ENCODE data around the gene SAP30BP. TPM values are rescaled to one million over a fixed set of nuclear protein-coding genes. Genes with fewer than 3 reads are reported as not detected.

SAP30BP gene
- total and polyA plus RNA-seq, 2 experiments from 2014 or later = 44.9 to 97.9 TPM

GRCh38 chr17:75665981-75666380, 1.2 kb upstream of the SAP30BP start:
- peaks cover 21% of the 10 kb centered on the region for H3K36me3 ChIP-seq (ENCODE audit: insufficient read depth)
- TF ChIP-seq ZNF331 (CRISPR knock-in tag; IDR thresholded peaks at IDR 0.05; ENCODE audit: low read depth) = no peak
- no peak for TF ChIP-seq NANOG (IDR thresholded peaks at IDR 0.05; ENCODE audit: borderline replicate concordance)
- TF ChIP-seq JUNB (IDR thresholded peaks at IDR 0.05; ENCODE audit: unreplicated experiment) = no peak
- TF ChIP-seq EZH2phosphoT487 (IDR thresholded peaks at IDR 0.05; ENCODE audit: unreplicated experiment) = no peak
- no peak for TF ChIP-seq POLR2AphosphoS5 (IDR thresholded peaks at IDR 0.05; ENCODE audit: low read depth)
- no peak for TF ChIP-seq STAT1 (IDR thresholded peaks at IDR 0.05; ENCODE audit: unreplicated experiment)
- no peak for TF ChIP-seq ZNF114 (CRISPR knock-in tag; IDR thresholded peaks at IDR 0.05)
- no peak for TF ChIP-seq CTCF (conservative IDR thresholded peaks at IDR 0.05; ENCODE audit: low read depth in 2 of 2)
- TF ChIP-seq REST (IDR thresholded peaks at IDR 0.05; ENCODE audit: unreplicated experiment) = no peak
- TF ChIP-seq ETS1 (IDR thresholded peaks at IDR 0.05) = no peak
- no peak for TF ChIP-seq CREB1 (CRISPR knock-in tag; IDR thresholded peaks at IDR 0.05; ENCODE audit: low read depth)
- TF ChIP-seq EZH2 (IDR thresholded peaks at IDR 0.05; ENCODE audit: low read depth, unreplicated experiment) = no peak
- TF ChIP-seq ZNF462 (CRISPR knock-in tag; IDR thresholded peaks at IDR 0.05) = no peak
- ATAC-seq = no peak
- no peak overlapping the region for H2AFZ ChIP-seq
- Mint-ChIP-seq H3K4me3 (no peak overlapping the region), H3K36me3 (ENCODE audit: low read depth) (peaks cover 38% of the 10 kb centered on the region), H3K9me3 (no peaks in the 10 kb centered on the region), H3K27ac (no peak overlapping the region; the same call in 1 of the 2 replicates), H3K4me1 (peaks cover 10% of the 10 kb centered on the region), H3K27me3 (ENCODE audit: insufficient read depth, low read depth, poor library complexity) (no peaks in the 10 kb centered on the region)
- peaks cover 57% of the 10 kb centered on the region for H3K79me2 ChIP-seq (replicated peaks; ENCODE audit: insufficient read depth)
- DNase-seq (ENCODE audit: low spot score) = no peak
- H3K4me1 ChIP-seq (ENCODE audit: insufficient read depth) = peaks cover 14% of the 10 kb centered on the region
- H3K4me2 ChIP-seq = peak overlapping the region; percentile 84
- peak overlapping the region; percentile 81 for H3K4me3 ChIP-seq
- peaks cover 15% of the 10 kb centered on the region for H4K20me1 ChIP-seq (replicated peaks; ENCODE audit: insufficient read depth)
- peaks cover 11% of the 10 kb centered on the region for H3F3A ChIP-seq (replicated peaks; ENCODE audit: low read depth)
- H3K27me3 ChIP-seq (ENCODE audit: insufficient read depth) = no peaks in the 10 kb centered on the region
- H3K9me2 ChIP-seq (ENCODE audit: insufficient read depth) = no peaks in the 10 kb centered on the region
- no peak overlapping the region for H3K27ac ChIP-seq (ENCODE audit: low read depth)

All from GM23338 (cell line).